Measurements from ENCODE around the gene PFDN4.
A peak's percentile ranks its signal among the peaks of the same experiment; 100 is the strongest.
"Not testable (repeated sequence)": the region's sequence is repeated elsewhere in the genome, so short reads cannot be mapped to it uniquely, and the experiment has no call there.

PFDN4 gene

GRCh38 chr20:54237116-54237943, 29.4 kb downstream of the PFDN4 start:
- H3K4me3 Mint-ChIP-seq, result no peak overlapping the region
- peaks cover 10% of the 10 kb centered on the region for H3K4me1 Mint-ChIP-seq (ENCODE audit: low read depth)
- intact Hi-C loops (cut with micrococcal nuclease), result no loop called here
- H3K27me3 Mint-ChIP-seq, result peaks cover 10% of the 10 kb centered on the region
- H3K9me3 Mint-ChIP-seq, result peaks cover 6% of the 10 kb centered on the region
- no peaks in the 10 kb centered on the region for H3K36me3 Mint-ChIP-seq (ENCODE audit: low read depth)
- no peak overlapping the region for H3K27ac Mint-ChIP-seq

GRCh38 chr20:54244113-54244512, 36.2 kb downstream of the PFDN4 start:
- Mint-ChIP-seq H3K9me3 (no peaks in the 10 kb centered on the region), H3K4me3 (no peak overlapping the region), H3K27ac (no peak overlapping the region), H3K27me3 (peaks cover 7% of the 10 kb centered on the region), H3K4me1 (ENCODE audit: low read depth) (peaks cover 6% of the 10 kb centered on the region), H3K36me3 (ENCODE audit: low read depth) (no peaks in the 10 kb centered on the region)
- intact Hi-C loops (cut with micrococcal nuclease), result no loop called here

DNA sequence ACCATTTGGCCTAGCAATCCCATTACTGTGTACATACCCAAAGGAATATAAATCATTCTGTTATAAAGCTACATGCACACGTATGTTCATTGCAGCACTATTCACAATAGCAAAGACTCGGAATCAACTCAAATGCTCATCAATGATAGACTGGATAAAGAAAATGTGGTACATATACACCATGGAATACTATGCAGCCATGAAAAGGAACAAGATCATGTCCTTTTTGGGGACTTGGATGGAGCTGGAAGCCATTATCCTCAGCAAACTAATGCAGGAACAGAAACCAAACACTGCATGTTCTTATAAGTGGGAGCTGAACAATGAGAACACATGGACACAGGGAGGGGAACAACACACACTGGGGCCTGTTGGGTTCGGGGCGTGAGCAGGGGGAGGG, 40.8 kb downstream of the PFDN4 start:
- H3K4me3 Mint-ChIP-seq; intact Hi-C loops (cut with micrococcal nuclease); H3K27me3 Mint-ChIP-seq; H3K4me1 Mint-ChIP-seq (ENCODE audit: low read depth); H3K27ac Mint-ChIP-seq; H3K36me3 Mint-ChIP-seq (ENCODE audit: low read depth); H3K9me3 Mint-ChIP-seq: not testable (repeated sequence)

GRCh38 chr20:54250691-54251090, 42.8 kb downstream of the PFDN4 start:
- H3K4me1 Mint-ChIP-seq (ENCODE audit: low read depth), result peaks cover 4% of the 10 kb centered on the region
- no peaks in the 10 kb centered on the region for H3K27me3 Mint-ChIP-seq
- intact Hi-C loops (cut with micrococcal nuclease), result no loop called here
- H3K27ac Mint-ChIP-seq, result no peak overlapping the region
- H3K36me3 Mint-ChIP-seq (ENCODE audit: low read depth), result no peaks in the 10 kb centered on the region
- no peak overlapping the region for H3K4me3 Mint-ChIP-seq
- H3K9me3 Mint-ChIP-seq, result no peaks in the 10 kb centered on the region

DNA sequence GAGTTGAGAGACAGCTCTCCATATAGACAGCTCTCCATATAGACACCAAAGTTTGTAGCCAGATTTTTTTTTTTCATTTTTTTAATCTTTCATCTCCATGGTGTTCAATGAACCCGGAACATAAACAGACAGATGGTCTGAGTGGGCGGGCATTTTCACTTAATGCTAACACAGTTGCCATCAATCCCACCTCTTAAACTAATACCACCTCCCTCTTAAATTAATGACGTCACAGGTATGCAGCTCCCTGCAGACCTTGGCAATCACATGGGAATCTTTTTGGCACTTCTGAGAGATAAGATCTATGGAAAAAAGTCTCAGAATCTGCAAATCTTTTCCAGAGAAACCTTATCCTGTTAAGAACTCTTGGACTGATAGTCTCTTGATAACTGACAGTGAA, 43.2 kb downstream of the PFDN4 start:
- Mint-ChIP-seq H3K27me3 (peaks cover 1% of the 10 kb centered on the region), H3K4me3 (no peak overlapping the region), H3K36me3 (ENCODE audit: low read depth) (no peaks in the 10 kb centered on the region), H3K9me3 (no peaks in the 10 kb centered on the region), H3K4me1 (ENCODE audit: low read depth) (no peaks in the 10 kb centered on the region), H3K27ac (no peak overlapping the region)
- intact Hi-C loops (cut with micrococcal nuclease), result no loop called here

GRCh38 chr20:54254596-54254995, 46.7 kb downstream of the PFDN4 start:
- Mint-ChIP-seq H3K4me3 (no peak overlapping the region), H3K27ac (no peak overlapping the region), H3K9me3 (no peaks in the 10 kb centered on the region), H3K36me3 (ENCODE audit: low read depth) (no peaks in the 10 kb centered on the region), H3K27me3 (peaks cover 1% of the 10 kb centered on the region), H3K4me1 (ENCODE audit: low read depth) (no peaks in the 10 kb centered on the region)
- intact Hi-C loops (cut with micrococcal nuclease), result no loop called here

- intact Hi-C loops (cut with micrococcal nuclease), result no loop called here
- Mint-ChIP-seq H3K36me3 (ENCODE audit: low read depth) (no peaks in the 10 kb centered on the region), H3K9me3 (no peaks in the 10 kb centered on the region), H3K4me3 (no peak overlapping the region), H3K27ac (no peak overlapping the region), H3K27me3 (peaks cover 1% of the 10 kb centered on the region), H3K4me1 (ENCODE audit: low read depth) (no peaks in the 10 kb centered on the region)
Observed at GRCh38 chr20:54255157-54255556, 47.3 kb downstream of the PFDN4 start.

DNA sequence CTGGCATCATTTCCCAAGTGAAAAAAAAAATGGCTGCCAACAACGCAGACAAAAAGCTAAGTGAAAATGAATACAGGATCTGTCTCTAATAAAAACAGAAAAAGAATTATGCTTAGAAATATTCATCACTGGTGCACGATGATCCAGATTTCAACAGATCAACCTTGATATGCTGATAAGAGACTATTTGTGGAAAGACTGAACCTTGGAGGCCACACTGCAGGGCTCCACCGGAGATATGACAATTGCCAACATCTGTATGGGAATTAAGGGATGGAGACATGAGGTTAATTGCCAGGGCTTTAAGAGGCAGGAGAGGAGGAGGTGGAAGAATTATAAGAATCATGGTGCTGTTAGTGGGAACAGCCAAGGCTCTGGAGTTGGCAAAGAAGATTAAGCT, 48.3 kb downstream of the PFDN4 start:
- H3K4me1 Mint-ChIP-seq (ENCODE audit: low read depth), result no peaks in the 10 kb centered on the region
- H3K9me3 Mint-ChIP-seq, result no peaks in the 10 kb centered on the region
- H3K36me3 Mint-ChIP-seq (ENCODE audit: low read depth), result no peaks in the 10 kb centered on the region
- intact Hi-C loops (cut with micrococcal nuclease), result no loop called here
- H3K27me3 Mint-ChIP-seq, result peaks cover 1% of the 10 kb centered on the region
- H3K27ac Mint-ChIP-seq, result no peak overlapping the region
- H3K4me3 Mint-ChIP-seq, result no peak overlapping the region

DNA sequence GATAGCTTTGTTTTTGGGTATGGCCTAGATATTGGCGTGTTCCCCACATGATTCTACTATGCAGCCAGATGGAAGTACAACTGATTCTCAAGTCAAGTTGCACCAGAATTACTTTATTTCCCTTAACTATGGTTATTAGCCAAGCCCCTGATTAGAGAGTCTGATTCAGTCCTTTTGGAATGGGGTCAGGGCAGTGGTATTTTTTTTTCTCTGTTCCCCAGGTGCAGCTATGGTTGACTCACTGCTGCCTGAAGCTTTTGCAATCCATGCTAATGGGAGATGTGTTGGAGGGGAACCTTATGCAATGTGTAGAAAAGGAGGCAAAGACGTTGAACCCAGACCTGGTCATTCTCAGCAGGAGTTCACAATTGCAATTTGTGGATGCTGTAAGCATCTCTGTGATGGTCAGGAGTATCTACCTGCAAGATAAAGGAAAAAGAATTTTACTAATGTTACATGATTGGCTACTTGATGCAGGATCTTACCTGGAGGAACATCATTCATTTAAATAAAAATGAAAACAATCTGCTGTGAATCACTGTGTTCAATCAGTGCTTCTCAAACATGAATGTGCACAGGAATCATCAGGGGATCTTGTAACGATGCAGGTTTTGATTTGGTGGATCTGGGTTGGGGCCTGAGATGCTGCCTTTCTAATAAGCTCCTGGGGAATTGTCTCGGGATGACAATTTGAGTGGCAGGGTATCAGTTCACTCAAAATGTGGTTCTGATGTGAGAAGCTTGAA, 49.4 kb downstream of the PFDN4 start:
- intact Hi-C loops (cut with micrococcal nuclease), result no loop called here
- Mint-ChIP-seq H3K27me3 (peaks cover 1% of the 10 kb centered on the region), H3K4me1 (ENCODE audit: low read depth) (no peaks in the 10 kb centered on the region), H3K27ac (no peak overlapping the region), H3K4me3 (no peak overlapping the region), H3K9me3 (no peaks in the 10 kb centered on the region), H3K36me3 (ENCODE audit: low read depth) (no peaks in the 10 kb centered on the region)

DNA sequence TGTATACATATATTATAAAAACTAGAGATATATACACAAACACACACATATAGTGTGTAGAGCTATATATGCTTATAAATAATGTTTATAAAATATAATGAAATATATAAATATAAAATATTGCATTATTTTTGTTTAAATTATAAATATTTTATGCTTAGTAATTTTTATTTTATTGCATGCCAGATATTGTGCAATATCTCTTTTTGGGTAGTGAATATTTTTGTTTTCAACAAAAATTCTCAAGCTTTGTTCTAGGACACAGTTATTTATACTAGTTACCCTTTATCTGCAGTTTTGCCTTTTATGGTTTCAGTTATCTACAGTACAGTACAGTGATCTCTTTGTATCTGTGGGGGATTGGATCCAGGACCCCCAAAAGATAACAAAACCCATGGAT, 52.2 kb downstream of the PFDN4 start:
- Mint-ChIP-seq H3K36me3 (ENCODE audit: low read depth) (no peaks in the 10 kb centered on the region), H3K4me1 (ENCODE audit: low read depth) (no peaks in the 10 kb centered on the region)

GRCh38 chr20:54262671-54263070, 54.8 kb downstream of the PFDN4 start:
- no peaks in the 10 kb centered on the region for H3K36me3 Mint-ChIP-seq (ENCODE audit: low read depth)
- H3K27me3 Mint-ChIP-seq, result no peaks in the 10 kb centered on the region
- H3K4me3 Mint-ChIP-seq, result peak overlapping the region; percentile 20
- intact Hi-C loops (cut with micrococcal nuclease), result no loop called here
- no peaks in the 10 kb centered on the region for H3K4me1 Mint-ChIP-seq (ENCODE audit: low read depth)
- no peak overlapping the region for H3K27ac Mint-ChIP-seq
- no peaks in the 10 kb centered on the region for H3K9me3 Mint-ChIP-seq

More for the DNA sequence above, 52.2 kb downstream of the PFDN4 start:
- Mint-ChIP-seq H3K9me3 (no peaks in the 10 kb centered on the region), H3K27ac (no peak overlapping the region), H3K4me3 (no peak overlapping the region), H3K27me3 (peaks cover 1% of the 10 kb centered on the region)
- intact Hi-C loops (cut with micrococcal nuclease), result no loop called here

GRCh38 chr20:54263116-54263690, 55.3 kb downstream of the PFDN4 start:
- H3K36me3 Mint-ChIP-seq (ENCODE audit: low read depth), result no peaks in the 10 kb centered on the region
- H3K27me3 Mint-ChIP-seq, result no peaks in the 10 kb centered on the region
- H3K4me1 Mint-ChIP-seq (ENCODE audit: low read depth), result no peaks in the 10 kb centered on the region
- intact Hi-C loops (cut with micrococcal nuclease), result no loop called here
- H3K27ac Mint-ChIP-seq, result no peak overlapping the region
- no peaks in the 10 kb centered on the region for H3K9me3 Mint-ChIP-seq
- no peak overlapping the region for H3K4me3 Mint-ChIP-seq

DNA sequence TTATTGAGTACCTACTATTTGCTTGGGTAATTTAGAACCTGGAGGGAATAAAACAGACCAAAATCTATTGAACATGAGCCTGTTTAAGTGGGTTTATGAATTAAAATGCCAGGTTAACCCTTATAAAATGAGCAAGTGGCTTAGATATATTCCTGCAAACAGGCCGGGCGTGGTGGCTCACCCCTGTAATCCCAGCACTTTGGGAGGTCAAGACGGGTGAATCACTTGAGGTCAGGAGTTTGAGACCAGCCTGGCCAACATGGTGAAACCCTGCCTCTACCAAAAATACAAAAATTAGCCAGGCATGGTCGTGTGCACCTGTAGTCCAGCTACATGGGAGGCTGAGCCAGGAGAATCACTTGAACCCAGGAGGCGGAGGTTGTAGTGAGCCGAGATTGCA, 57.9 kb downstream of the PFDN4 start:
- H3K36me3 Mint-ChIP-seq (ENCODE audit: low read depth); H3K9me3 Mint-ChIP-seq; H3K4me3 Mint-ChIP-seq; H3K27ac Mint-ChIP-seq; H3K4me1 Mint-ChIP-seq (ENCODE audit: low read depth); intact Hi-C loops (cut with micrococcal nuclease); H3K27me3 Mint-ChIP-seq: not testable (repeated sequence)

DNA sequence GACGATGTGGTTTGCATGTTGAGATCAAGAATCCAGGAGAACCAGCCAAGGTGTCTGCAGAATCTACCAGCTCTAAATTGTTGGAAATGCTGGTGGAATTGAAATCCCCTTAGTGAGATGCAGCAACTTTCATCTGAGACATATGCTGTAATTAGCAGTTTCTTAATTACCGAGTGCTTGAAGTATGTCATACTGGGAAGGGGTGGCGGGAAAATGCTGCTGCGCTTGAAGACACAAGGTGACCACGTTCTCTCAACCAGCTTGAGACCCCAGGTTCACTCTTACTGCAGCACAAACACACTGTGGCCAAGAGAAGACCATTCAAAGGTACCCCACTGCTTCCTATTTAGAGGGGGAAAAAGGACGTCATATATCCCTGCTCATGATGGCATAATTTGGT, 59.0 kb downstream of the PFDN4 start:
- intact Hi-C loops (cut with micrococcal nuclease), result no loop called here
- H3K9me3 Mint-ChIP-seq, result no peaks in the 10 kb centered on the region
- no peaks in the 10 kb centered on the region for H3K36me3 Mint-ChIP-seq (ENCODE audit: low read depth)
- H3K27me3 Mint-ChIP-seq, result peaks cover 6% of the 10 kb centered on the region
- no peaks in the 10 kb centered on the region for H3K4me1 Mint-ChIP-seq (ENCODE audit: low read depth)
- no peak overlapping the region for H3K4me3 Mint-ChIP-seq
- no peak overlapping the region for H3K27ac Mint-ChIP-seq

Measured in dendritic cell treated with granulocyte-macrophage colony-stimulating factor and Interleukin-4, amounts not matched to agents 40 ng/mL and 50 ng/mL, for 4 days (primary cell).